ENCODE results near the gene PSMC3IP.
"Not testable (repeated sequence)": the region's sequence is repeated elsewhere in the genome, so short reads cannot be mapped to it uniquely, and the experiment has no call there.

Gene PSMC3IP

DNA sequence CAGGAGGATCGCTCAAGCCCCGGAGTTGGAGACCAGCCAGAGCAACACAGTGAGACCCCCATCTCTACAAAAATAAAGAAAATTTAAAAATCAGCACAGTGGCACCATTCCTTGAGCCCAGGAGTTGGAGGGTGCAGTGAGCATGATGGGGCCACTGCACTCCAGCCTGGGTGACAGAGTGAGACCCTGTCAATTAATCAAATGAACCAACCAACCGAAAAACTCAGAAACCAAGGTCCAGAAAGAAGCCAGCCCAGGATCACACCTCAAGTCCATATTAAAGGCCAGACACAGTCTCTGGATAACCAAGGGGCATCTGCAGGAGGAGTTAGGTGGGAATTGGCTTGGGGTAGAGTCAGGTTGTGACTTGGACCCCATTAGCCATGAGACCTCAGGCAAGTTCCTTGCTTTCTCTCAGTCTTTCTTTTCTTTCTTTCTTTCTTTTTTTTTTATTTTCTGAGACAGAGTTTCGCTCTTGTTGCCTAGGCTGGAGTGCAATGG is 22.4 kb downstream of the PSMC3IP start:
- TF ChIP-seq, protein P1, sequence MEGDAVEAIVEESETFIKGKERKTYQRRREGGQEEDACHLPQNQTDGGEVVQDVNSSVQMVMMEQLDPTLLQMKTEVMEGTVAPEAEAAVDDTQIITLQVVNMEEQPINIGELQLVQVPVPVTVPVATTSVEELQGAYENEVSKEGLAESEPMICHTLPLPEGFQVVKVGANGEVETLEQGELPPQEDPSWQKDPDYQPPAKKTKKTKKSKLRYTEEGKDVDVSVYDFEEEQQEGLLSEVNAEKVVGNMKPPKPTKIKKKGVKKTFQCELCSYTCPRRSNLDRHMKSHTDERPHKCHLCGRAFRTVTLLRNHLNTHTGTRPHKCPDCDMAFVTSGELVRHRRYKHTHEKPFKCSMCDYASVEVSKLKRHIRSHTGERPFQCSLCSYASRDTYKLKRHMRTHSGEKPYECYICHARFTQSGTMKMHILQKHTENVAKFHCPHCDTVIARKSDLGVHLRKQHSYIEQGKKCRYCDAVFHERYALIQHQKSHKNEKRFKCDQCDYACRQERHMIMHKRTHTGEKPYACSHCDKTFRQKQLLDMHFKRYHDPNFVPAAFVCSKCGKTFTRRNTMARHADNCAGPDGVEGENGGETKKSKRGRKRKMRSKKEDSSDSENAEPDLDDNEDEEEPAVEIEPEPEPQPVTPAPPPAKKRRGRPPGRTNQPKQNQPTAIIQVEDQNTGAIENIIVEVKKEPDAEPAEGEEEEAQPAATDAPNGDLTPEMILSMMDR (IDR thresholded peaks at IDR 0.05; ENCODE audit: low read depth, low read length): no peak
- DNase-seq (ENCODE audit: extremely low read depth, low read depth): no peak

DNA sequence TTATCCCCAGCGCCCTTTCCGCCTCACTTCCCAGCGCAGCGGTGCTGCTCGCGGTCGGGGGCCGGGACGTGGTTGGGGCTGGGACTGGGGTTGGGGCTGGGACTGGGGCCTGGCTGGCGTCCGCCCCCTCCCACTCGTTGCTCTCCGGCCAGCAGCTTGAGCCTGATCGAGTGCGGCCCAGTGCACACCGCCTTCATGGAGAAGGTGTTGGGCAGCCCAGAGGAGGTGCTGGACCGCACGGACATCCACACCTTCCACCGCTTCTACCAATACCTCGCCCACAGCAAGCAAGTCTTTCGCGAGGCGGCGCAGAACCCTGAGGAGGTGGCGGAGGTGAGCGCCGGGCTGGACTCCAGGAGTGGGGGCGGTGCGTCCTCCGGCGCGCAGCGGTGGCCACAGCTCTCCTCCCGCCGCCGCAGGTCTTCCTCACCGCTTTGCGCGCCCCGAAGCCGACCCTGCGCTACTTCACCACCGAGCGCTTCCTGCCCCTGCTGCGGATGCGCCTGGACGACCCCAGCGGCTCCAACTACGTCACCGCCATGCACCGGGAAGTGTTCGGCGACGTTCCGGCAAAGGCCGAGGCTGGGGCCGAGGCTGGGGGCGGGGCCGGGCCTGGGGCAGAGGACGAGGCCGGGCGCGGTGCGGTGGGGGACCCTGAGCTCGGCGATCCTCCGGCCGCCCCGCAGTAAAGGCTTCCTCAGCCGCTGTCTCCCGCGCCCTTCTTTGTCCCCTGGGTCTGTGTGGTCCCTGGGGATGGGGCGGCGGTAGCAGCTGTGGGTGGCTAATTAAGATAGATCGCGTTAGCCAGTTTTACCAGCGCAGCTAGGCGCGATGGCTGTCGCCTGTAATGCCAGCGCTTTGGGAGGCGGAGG is 23.0 kb downstream of the PSMC3IP start:
- TF ChIP-seq, protein P1 (IDR thresholded peaks at IDR 0.05; ENCODE audit: low read depth, low read length): no peak; the same call in 1 of the 2 replicates
- no peak for DNase-seq (ENCODE audit: extremely low read depth, low read depth)

DNA sequence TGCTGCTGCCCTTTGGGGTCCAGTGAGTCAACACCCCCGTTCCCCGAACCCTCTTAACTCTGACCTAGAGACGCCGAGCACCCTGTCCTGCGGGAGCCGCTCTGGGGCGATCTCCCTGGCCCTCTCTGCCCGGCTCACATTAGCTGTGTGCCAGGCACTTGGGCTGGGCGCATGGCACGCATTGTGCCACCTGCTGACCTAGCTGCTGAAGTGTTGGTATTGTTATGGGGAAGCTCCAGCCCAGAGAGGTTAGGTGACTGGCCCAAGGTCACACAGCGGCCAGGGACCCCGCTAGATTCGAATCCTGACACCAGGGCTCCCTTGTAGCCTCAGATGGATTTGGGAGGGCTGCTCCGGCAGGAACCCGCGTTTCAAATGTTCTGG is 23.7 kb downstream of the PSMC3IP start:
- TF ChIP-seq, protein P1 (IDR thresholded peaks at IDR 0.05; ENCODE audit: low read depth, low read length): no peak
- DNase-seq (ENCODE audit: extremely low read depth, low read depth): no peak

DNA sequence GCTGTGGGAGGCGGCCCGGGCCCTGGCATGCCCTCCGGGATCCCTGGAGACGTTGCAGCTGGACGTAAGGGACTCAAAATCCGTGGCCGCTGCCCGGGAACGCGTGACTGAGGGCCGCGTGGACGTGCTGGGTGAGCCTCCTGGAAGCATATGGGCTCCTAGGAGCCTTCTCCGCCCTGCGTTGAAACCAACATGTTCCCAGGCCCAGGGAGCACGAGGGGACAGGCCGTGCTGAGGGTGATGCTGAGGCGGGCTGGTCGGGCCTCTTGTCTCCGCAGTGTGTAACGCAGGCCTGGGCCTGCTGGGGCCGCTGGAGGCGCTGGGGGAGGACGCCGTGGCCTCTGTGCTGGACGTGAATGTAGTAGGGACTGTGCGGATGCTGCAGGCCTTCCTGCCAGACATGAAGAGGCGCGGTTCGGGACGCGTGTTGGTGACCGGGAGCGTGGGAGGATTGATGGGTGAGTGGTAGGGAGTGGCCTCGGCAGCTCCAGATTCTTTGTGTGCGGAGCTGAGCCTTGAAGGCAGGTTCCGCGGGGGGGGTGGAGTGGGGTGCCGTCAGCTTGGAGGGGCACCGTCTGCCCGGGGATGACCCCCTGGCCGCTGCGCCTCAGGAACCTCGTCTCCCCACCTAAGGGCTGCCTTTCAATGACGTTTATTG is 24.2 kb downstream of the PSMC3IP start:
- TF ChIP-seq, protein P1 (IDR thresholded peaks at IDR 0.05; ENCODE audit: low read depth, low read length): no peak
- DNase-seq (ENCODE audit: extremely low read depth, low read depth): no peak

DNA sequence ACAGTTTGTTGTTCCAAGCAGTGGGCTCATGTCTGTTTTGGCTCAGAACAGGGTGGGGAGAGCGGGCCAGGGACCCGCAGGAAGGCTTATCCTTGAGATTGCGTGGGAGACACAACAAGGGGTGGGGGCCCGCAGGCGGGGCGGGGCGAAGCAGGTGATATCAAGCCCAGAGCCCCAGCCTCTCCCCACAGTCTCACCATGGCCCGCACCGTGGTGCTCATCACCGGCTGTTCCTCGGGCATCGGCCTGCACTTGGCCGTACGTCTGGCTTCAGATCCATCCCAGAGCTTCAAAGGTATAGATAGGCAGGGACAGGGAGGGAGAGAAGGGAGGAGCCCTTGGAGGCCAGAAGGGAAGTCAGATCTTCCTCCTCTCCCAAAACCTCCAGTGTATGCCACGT is 24.8 kb downstream of the PSMC3IP start, which contains the start of gene HSD17B1:
HSD17B1 (plus strand) TSS at position 188 of the 400 bp plus-strand sequence; CDS start at position 199, 11 bp downstream.
- not testable (repeated sequence) for DNase-seq (ENCODE audit: extremely low read depth, low read depth)

DNA sequence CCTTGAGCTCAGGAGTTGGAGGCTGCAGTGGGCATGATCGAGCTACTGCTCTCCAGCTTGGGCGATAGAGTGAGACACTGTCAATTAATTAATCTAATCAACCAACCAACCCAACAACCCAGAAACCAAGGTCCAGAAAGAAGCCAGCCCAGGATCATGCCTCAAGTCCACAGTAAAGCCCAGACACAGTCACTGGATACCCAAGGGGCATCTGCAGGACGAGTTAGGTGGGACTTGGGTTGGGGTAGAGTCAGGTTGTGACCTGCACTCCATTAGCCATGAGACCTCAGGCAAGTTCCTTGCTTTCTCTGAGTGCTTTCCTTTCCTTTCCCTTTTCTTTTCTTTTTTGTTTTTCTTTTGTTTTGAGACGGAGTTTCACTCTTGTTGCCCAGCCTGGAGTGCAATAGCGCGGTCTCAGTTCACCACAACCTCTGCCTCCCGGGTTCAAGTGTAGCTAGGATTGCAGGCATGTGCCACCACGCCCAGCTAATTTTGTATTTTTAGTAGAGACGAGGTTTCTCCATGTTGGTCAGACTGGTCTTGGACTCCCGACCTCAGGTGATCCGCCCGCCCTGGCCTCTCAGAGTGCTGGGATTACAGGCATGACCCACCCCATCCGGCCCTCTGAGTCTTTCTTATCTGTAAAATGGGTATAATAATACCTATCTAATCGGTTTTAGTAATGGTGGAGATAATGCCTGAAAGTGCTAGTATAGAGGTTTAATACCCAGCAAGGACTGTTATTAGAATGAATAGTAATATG is 28.4 kb downstream of the PSMC3IP start:
- TF ChIP-seq, protein P1 (IDR thresholded peaks at IDR 0.05; ENCODE audit: low read depth, low read length): no peak
- DNase-seq (ENCODE audit: extremely low read depth, low read depth): no peak

DNA sequence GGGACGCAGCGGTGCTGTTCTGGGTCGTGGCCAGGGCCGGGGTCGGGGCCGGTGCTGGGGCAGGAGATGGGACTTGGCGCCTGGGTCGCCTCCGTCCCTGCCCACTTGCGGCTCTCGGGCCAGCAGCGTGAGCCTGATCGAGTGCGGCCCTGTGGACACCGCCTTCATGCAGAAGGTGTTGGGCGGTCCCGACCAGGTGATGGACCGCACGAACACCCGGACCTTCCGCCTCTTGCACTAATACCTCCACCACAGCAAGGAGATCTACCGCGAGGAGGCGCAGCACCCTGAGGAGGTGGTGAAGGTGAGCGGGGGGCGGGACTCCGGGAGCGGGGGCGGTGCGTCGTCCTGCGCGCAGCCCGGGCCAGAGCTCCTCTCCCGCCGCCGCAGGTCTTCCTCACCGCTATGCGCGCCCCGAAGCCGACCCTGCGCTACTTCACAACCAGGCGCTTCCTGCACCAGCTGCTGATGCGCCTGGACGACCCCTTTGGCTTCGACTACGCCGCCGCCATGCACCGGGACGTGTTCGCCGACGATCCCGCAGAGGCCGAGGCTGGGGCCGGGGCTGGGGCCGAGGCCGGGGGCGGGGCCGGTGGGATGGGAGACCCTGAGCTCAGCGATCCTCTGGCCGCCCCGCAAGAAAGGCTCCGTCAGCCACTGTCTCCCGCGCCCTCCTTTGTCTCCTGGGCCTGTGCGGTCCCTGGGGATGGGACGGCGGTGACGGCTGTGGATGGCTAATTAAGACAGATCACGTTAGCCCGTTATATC is 29.3 kb downstream of the PSMC3IP start:
- no peak for DNase-seq (ENCODE audit: extremely low read depth, low read depth)
- TF ChIP-seq, protein P1 (IDR thresholded peaks at IDR 0.05; ENCODE audit: low read depth, low read length): peak; percentile 3
